ENCODE measurements around the gene PBXIP1.
"Not testable (repeated sequence)": the region's sequence is repeated elsewhere in the genome, so short reads cannot be mapped to it uniquely, and the experiment has no call there.

The PBXIP1 gene

DNA sequence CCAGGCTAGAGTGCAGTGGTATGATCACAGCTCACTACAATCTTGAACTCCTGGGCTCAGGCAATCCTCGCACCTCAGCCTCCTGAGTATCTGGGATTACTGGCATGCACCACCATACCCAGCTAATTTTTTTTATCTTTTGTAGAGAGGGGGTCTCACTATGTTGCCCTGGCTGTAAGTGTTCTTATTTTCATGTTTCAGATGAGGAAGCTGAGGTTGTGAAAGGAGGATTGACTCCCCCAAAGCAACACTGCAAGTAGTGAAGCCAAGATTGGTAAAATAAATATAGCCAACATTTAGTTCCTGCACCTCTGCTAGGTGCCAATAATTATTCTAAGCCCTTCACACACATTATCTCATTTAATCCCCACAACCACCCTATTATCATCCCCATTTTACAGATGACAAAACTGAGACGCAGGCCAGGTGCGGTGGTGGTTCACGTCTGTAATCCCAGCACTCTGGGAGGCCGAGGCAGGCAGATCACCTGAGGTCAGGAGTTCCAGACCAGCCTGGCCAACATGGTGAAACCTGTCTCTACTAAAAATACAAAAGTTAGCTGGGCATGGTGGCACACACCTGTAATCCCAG lies 21.4 kb downstream of the PBXIP1 start:
- no peak for DNase-seq

DNA sequence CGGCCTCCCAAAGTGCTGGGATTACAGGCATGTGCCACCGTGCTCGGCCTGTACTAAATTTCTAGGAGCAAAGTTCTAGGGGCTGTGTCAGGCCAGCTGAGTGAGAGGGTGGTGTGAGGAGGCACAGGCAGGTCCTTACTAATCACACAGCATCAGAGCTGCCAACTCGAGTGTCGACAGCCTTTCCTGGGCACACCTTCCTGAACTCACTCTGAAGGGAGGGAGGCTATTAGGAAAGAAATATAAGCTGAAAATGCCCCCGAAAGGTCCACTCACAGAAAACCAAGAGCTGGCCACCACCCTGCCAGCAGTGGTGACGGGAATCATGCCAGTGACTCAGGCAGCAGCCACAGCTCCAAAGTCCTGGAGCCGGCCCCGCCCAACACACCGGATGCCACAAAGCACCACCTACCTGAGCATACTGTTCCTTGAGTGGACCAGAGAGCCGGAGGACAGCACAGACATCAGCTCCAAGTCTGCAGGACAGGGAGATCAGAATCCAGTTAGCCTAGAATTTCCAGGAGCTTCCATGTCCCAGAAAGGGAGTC lies 23.9 kb downstream of the PBXIP1 start:
- DNase-seq: no peak

DNA sequence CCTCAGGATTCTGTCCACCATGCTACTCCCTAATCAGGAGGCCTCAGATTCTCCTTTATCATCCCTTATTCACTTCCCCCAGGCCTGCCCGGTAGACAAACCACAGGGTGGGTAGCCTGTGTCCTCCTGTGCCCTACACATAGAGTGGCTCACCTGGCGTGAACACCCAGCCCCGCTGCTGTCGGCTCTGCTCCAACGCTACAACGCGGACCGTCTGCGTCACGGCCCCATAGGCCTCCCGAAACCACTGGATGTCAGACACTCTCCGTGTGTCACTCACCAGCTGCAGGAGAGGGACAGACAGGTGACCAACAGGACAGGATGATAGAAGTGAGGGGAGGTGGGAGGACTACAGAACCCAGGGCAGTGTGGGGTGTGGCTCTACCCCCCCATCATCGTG lies 29.7 kb downstream of the PBXIP1 start:
- DNase-seq: no peak

DNA sequence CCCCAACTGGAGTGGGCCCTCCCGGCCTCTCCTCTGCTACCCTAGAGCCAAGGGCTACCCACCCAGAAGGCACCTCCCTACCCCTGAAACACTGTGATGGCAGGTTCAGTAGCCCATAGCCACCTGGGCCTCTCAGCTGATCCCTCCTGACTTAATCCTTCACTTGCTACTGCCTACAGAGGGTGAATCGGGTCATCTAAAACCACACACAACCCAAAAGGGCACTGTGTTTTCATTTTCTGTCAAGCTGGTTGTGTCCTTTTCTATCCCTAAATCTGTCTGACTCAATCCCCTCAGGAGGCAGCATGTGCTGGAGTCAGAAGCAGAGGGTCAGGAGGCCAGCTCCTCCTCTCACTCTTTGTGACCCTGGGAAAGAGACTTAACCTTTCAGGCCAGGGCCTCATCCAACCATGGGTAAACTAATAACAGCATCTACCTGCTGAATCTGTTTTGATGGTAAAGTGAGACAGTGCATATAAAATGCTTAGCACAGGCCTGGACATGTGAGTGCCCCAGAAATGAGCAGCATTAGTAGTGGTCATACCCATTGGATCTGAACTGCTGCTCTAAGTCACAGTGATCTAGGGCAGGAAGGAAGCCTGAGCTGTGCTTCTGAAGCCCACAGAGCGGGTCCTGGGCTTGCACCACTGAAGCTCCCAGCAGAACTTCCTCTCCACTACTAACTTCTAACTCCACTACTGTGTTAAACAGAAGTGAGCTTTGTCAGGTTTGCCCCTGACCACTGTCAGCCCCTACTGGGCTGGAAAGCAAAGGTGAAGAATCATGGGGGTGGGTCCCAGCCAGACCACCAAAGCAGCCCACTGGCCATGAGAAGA lies 30.3 kb downstream of the PBXIP1 start:
- DNase-seq: no peak

DNA sequence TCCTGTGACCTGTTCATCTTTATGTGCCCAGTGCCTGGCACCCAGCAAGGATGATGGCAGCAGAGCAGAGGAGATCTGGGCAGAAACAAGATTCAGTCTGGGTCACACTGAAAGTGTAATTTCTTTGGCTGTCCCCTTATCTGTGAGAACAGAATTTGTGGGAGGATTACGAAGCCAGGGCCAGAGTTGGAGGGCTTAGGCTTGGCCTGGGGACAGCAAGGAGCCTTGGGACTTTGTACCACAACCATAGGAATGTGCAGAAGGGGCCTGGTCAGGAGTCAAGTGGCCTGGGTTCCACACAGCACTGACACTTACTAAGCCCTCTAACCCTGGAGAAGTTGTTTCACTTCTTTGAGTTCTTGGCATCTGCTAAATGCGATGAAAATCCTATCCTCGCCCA lies 32.2 kb downstream of the PBXIP1 start:
- no peak for DNase-seq

DNA sequence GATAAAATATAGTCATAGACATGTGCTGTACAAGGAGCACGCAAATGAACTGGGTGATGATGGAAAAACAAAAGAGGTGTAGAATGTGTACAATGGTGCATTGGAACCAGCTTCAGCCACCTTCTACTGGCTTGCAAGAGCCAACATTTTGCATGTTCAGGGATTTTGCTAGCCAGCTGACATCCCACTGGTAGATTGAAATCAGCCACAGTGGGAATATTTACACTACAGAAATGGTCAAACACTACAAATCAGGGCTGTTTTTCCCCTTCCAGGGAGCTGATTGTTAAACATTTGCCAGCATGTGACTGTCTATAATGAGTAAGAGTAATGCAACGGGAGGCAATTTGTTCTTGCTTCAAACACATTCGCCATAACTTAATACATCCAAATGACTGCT lies 42.6 kb downstream of the PBXIP1 start:
- peak; percentile 54 to 89 for DNase-seq

DNA sequence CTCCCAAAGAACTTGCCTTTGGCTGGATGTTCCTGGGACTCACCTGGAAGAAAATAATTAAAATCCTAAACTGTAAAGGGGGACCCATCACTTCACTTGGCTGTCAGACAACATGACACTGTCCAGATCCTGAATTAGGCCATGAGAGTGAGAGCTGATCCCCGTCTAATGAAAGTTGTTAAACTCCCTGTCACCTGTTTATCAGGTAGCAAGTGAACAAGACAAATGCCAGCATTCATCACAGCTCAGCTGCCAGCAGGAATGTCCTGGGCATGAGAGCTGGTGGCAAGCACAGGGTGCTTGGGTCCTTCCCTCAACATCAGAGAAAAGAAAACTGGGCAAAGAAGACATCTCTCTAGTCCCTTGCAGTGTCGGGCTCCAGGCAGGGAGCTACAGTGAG lies 43.1 kb downstream of the PBXIP1 start:
- DNase-seq: no peak

DNA sequence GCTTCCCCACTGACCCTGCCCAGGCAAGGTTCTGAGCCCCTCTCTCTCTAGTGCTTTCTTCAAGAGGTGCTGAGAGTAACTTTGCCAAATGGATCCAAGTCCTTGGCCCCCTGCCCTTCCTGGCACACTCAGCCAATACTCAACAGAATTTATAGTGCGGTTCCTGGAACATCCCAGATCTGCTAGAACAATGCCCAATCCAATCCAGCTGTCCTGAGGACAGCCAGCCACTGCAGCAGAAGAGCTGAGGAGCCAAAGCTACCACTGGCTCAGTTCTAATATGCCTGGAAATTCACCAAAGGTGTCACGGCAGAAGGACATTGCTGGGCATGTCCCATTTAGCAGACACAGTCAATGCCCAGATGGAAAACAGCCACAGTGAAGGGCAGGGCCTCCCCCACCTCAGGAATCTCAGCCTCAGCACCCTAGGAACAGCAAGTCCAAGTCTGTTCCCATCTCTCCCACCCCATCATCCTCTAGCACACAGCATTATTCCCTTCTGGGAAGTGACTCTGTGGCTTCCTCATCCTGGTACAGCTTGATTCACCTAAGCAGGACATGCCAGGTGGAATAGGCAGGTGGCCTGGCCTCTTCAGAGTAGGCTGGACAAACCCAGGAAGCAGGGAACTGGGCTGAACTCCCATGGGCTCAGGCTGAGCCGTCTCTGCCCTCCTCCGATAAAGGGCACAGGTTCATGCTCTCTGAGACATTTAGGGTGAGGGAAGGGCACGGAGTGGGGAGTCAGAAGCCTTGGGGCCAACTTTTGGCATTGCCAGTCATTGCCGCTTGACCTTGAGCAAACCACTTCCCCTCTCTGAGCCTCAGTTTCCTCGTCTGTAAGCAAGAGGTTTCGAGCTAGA lies 44.0 kb downstream of the PBXIP1 start:
- no peak for DNase-seq

DNA sequence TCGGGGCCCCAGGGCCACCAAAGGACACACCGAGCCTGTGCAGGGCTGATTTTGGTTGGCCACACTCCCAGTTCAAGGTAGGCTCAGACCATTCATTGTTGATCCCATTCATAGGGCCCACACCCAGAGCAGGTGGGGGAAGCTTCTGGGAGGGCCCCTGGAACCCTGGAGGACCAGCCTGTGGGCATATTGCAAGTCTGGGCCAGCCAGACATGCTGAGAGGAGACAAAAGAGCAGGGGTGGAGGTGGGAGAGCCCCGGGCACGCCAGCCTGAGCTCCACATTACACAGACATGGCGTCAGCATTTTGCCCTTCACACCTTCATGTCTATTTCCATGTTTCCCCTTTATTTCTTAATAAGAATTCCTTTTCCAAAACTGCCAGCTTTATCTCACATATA lies 45.0 kb downstream of the PBXIP1 start:
- DNase-seq: no peak

DNA sequence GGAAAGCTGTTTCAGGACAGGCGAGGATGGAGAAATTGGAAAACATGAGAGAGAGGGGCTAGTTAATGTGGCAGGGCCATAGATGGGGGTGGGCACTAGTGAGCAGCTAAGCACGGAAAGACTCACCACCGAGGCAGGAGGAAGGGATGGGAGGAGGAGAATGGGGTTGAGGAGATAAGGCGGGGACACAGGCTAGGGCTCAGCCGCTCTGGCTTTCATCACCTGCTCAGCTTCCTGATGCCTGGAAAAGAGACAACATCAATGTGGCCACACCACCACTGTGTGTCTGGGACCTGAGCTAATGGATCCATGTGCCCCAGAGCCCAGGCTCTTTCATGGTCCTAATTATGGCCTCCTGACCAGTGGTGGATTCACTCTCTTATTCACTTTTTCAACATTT lies 47.0 kb downstream of the PBXIP1 start:
- DNase-seq: no peak

DNA sequence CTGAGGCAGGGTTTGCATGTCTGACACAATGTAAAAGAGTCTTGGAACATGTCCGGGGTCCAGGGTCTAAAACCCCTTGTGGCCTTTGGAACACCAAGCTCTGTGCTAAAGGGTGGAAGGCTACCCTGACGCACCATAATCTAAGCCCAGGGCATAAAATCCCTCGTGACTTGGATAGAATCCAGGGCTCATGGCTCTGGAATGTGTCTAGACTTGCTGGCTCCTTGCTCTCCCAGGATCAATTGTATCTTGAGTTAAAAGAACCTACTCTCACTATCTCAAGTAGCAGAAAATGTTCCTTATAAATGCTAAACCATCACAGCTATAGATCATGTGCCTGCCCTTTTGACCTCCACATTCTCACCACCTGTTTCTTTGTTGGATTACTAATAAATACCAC lies 47.8 kb downstream of the PBXIP1 start:
- DNase-seq: not testable (repeated sequence)

DNA sequence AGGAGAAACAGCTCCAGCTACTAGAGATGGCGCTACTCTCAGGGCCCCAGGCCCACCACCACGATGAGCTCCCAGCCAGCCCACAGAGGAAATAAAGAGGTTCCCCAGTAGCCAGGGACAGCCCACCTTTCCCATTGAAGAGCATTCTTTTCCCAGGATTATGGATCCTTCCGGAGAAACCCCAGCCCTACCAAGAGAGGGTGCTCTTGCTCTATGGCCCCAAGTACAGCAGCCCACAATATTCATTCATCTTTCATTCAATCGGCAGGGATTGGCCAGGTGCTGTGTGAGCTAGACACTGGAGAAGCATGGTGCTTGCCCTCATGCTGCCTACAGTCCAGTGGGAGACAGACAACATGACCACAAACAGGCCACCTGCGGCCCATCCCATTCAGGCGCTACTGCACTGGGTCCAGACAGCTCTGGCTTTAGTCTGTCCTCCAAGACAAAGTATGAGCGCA lies 49.2 kb downstream of the PBXIP1 start:
- peak in 1 of 2 experiments; percentile 17 for DNase-seq

DNA sequence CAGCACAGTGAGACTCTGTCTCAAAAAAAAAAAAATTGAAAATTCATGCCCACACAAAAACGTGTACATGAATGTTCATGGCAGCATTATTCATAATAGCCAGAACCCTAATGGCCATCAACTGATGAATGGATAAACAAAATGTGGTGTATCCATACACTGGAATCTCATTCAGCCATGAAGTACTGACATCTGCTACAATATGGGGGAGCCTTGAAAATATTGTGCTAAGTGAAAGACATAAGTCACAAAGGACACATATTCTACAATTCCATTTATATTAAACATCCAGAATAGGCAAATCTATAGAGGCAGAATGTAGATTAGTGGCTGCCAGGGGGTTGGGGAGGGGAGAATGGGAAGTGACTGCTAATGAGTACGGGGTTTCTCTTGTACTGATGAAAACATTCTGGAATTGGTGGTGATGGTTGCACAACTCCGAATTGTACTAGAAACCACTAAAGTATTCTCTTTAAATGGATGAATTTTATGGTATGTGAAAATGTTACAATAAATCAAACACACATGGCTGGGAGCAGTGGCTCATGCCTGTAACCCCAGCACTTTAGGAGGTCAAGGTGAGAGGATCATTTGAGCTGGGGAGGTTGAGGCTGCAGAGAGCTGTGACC lies 52.8 kb downstream of the PBXIP1 start:
- DNase-seq: no peak

DNA sequence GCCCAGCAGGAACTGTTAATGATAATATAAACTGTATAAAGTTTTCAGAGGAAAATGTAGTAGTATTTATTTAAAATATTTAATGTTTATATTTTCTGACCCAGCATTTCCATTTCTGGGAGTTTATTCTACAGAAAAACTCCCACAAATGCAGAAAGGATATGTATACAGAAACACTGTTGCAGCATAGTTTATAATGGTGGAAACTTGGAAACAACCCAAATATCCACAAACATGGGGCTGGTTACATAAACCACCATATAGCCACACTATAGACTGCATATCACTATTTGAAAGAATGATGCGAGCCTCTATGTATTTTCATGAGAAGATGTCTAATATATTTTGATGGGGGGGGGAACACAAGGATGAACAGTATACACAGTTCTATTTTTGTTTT lies 54.3 kb downstream of the PBXIP1 start:
- DNase-seq: no peak

DNA sequence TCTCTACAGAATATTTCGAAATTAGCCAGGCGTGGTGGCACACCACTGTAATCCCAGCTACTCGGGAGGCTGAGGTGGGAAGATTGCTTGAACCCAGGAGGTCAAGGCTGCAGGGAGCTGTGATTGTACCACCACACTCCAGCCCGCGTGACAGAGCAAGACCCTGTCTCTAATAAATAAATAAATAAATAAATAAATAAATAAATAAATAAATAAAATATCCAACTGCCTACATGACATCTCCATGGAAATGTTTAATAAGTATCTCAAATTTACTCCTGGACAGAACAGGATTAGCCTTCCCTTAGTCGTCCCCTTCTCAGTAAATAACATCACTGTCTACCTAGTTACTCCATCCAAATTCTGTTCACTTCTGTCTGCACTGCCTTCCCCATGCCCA lies 56.9 kb downstream of the PBXIP1 start:
- no peak for DNase-seq

DNA sequence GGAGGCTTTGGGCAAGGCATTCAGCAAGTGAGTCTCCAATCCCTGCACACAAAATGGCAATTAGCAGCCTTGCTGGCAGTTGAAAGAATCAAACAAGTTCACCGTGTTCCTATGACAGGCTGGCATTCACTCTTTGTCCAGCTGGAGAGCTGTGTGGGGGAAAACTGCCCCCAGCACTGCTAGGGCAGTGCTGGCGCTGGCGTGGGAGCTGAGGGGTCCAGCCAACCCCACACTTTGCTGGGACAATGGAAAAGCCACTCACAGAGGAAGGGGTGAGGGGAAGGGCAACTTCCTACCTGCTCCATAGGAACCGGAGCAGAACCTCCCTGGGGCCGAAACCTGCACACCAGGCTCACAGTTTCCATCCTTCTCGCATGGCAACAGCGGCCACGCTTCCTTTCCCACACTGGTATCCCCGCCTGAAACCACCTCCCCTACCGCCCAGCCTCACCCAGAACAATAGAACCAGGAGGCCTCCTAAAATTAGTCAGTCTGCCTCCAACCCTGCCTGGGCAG lies 59.1 kb downstream of the PBXIP1 start:
- no peak for DNase-seq

DNA sequence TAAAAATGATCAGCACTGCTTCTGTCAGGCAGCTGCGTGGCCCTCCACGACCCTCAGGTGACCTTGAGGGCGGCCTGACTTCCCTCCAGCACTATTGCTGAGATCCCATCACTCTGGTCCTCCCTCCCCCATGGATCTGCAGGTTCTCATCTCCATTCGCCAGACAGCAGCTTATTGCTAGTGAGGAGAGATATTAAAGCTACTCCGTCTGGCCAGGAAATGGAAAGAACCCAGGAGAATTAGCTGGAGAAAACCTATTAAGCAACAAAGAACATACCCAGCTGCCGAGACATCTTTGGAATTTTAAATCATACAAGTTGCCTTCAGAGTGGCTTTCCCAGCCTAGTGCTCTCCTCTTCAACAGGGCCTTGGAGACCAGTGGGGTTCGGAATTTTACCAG lies 60.1 kb downstream of the PBXIP1 start:
- no peak for DNase-seq
